GM21423 (cell line): Measurements from ENCODE around the gene LMNA.
"Not testable (repeated sequence)": the region's sequence is repeated elsewhere in the genome, so short reads cannot be mapped to it uniquely, and the experiment has no call there.

Source experiments
- ATAC-seq: cut with Tn5 transposase; IDR thresholded peaks from one replicate; pipeline ENCODE4 v1.9.1; 2021; ENCODE audit warnings: mild to moderate bottlenecking, moderate library complexity; ENCODE audit not compliant: unreplicated experiment

The LMNA gene

DNA sequence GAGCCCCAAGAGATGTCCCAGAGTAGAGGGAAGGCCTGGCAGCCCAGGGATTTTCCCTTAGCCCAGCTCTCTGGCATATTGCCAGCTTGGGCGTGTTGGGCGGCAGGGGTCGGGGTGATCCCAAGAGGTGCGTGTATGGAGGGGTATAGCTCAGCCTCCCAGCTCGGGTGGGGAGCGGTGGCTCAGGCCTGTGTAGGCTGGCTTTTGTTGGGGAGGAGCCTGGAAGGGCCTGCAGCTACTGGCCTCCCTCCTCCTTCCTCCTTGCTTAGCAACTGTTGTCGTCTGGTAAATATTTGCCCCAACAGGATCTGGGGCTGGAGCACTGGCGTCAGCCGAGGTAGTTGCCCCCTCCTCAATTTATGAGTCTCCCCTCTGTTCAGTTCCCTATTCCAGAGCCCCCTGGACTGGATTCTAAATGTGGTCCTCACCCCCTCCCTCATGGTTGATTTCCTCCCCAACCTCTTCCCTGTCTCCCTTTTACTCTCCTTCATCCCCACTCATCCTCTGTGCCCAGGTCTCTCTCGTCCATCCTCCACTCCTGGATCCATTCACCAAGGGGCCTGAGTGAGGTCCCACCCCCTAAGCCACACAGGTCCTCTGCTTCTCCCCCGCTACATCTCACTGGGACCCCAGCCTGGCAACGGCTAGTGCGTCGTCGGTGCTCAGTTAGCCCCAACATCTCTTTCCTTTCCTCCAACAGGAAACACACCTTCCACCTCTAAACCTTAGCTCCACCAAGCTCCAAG, 10.3 kb upstream of the LMNA start:
- no peak for ATAC-seq

GRCh38 chr1:156104861-156105832, 9.4 kb upstream of the LMNA start:
- ATAC-seq, result no peak

- ATAC-seq, result no peak
Measured at GRCh38 chr1:156106624-156107488, 7.7 kb upstream of the LMNA start.

DNA sequence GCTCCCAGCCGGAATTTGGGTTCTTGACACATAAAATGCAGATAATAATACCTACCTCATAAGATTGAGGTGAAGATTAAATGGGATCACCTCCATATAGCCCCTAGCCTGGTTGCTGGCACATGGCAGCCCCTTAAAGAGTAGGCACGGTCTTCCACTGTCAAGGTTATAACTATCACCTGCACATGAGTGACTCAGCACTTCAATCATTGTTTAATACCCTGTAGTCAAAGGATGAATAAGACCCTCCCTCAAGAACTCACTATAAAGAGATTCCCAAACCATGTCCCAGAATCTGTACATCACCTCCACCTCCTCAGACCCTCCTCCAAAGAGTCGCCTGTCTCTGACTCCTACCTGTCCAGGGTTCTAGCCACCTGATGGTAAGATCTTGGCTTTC, 6.5 kb upstream of the LMNA start:
- ATAC-seq, result no peak

DNA sequence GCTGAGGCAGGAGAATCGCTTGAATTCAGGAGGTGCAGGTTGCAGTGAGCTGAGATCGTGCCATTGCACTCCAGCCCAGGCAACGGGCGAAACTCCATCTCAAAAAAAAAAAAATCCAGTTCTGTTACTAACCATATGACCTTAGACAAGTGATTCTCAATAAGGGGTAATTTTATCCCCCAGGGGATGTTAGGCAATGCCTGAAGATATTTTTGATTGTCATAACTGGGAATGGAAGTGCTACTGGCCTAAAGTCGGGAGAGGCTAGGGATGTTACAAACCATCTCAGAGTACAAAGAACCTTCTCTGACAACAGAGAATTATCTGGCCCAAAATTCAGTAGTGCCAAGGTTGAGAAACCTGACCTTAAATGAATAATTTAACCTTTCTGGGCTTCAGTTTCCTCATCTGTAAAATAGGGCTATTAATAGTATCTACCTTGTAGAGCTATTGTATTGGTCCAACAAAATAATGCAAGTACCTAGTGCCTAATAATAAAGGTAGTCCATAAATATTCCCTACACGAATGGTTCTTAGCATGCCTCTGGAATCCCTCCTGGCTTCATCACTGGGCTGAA, 5.8 kb upstream of the LMNA start:
- ATAC-seq, result no peak

DNA sequence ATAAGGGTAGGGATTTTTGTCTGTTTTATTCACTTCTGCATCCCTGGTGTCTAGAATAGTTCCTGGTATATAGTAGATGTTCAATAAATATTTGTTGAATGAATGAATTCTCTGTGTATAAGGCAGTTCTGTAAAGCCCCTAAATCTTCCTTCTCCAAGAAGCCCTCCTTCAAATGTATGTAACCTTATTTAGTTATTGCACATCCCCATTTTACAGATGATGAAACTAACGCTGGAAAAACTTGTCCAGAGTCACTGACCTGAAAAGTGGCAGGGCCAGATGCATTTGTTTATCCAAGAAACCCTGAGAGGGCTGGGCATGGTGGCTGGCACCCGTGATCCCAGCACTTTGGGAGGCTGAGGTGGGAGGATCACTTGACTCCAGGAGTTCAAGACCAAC, 4.3 kb upstream of the LMNA start:
- no peak for ATAC-seq

GRCh38 chr1:156111355-156111962, 3.1 kb upstream of the LMNA start:
- ATAC-seq, result no peak

GRCh38 chr1:156112276-156113137, 2.0 kb upstream of the LMNA start:
- ATAC-seq, result no peak

DNA sequence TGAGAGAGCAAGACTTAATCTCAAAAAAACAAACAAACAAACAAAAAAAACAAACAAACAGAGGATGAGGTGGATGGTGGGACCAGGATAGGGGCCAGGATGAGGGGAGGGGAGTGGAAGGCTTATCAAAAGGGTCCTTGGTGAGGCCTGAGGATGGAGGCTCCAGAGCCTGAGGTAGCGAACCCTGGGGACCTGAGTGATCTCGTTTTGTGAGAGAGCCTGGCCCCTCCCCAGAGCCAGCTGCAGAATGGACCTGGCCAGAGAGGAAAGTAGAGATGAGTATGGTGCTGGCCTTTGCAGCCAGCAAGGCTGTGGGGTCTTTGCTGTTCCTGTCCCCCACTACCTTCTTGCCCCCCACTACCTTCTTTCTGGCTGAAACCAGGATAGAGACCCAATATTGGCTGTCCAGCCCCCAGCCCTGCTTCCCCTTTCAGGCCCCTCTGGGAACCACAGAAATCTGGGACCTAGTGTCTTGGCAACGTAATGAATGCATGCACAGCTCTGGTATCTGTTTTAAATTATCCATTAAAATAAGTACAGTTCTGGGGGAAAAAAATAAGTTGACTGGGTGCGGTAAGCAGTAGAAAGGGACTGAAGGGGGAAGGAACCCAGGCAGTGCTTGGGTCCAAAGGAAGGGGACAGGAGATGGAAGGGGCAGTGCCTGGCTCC, 1.1 kb upstream of the LMNA start:
- ATAC-seq, result no peak

GRCh38 chr1:156114919-156115513, 505 bp downstream of the LMNA start:
- ATAC-seq, result peak; percentile 22

- no peak for ATAC-seq
Measured at GRCh38 chr1:156115514-156116374, 1.2 kb downstream of the LMNA start.

DNA sequence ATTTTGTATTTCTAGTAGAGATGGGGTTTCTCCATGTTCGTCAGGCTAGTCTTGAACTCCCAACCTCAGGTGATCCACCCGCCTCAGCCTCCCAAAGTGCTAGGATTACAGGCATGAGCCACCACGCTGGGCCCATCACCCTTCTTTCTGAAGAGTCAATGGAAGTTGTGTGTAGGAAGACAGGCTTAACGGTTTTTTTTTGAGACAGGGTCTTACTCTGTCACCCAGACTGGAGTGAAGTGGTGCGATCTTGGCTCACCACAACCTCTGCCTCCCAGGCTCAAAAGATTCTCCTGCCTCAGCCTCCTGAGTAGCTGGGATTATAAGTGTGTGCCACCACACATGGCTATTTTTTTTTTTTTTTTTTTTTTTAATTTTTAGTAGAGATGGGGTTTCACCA, 2.2 kb downstream of the LMNA start:
- ATAC-seq, result not testable (repeated sequence)

- no peak for ATAC-seq
Measured at GRCh38 chr1:156117414-156118176, 3.1 kb downstream of the LMNA start.

DNA sequence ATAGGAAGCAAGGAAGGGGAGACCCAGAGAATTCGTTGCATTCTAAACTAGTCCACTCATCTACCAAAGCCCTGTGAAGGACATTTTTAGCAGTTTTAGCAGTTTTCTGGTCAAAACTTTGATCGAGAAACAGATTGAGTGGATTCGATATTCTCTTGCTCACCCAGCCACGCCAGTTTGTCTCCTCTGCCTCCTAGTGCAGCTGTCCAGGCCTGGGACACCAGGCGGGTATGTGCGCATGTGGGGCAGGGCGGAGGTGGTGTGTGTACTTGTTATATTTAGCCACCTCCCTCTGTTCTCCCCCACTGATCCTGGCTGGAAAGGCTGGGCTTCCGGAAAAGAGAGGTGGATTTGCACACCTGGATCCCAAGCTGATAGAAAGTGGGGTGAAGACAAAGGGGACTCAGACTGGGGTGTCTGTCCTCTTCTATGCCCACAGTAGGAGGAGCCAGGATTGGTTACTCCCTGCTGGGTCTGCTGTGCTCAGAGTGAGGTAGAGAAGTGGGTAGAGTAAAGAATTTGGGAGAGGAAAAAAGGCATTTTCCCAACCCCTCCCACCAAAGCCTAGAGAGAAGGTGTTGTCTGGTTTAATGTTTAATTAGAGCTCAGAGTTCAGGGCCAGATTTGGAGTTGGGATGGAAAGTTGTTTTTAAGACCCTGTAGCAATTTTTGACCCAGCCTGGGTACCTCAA, 3.8 kb downstream of the LMNA start:
- no peak for ATAC-seq

DNA sequence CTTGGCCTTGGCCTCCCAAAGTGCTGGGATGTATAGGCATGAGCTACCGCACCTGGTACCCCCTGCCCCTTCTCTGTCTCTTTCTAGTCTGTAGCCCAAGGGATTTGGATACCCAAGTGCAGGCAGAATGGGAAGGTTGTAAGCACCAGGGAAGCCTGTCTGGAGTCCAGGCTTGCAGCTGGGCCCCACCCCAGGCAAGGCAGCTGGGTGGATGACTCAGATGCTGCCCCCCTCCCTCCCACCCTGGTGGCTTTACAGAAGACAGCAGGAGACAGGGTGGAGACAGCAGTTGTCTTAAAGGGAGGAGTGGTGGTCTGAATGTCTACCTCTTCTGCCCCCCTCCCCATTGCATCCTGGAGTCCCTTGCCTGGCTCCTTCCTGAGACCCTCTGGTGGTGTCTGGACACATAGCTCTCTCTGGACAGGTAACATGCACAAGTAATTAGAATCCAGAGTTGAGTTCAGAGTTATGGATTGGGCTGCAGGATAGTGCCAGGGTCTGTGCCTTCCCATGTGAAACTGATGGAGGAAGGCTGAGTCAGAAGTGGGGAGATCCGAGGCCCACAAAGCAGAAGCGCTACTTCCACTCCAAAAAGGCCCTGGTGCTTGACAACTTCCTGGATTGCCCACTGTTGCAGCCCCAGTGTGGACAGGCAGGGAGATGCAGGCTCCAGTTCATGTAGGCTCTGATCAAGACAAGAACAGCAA, 5.1 kb downstream of the LMNA start:
- ATAC-seq, result no peak

- no peak for ATAC-seq
Measured at GRCh38 chr1:156120318-156120717, 5.8 kb downstream of the LMNA start.
